Activated naive CD4-positive, alpha-beta T cell treated with anti-CD3 and anti-CD28 coated beads for 36 hours (primary cell): ENCODE results near the gene ST6GALNAC3. TPM values are rescaled to one million over a fixed set of nuclear protein-coding genes. Genes with fewer than 3 reads are reported as not detected.

Experiments
- CTCF ChIA-PET: fragments of 350-600 bp; sonication (Branson Sonifier 250); formaldehyde crosslinking; loops from one replicate; lab custom pipeline; 2021; ENCODE audit warnings: antibody characterized with exemption; lab: Charles Lee
- DNase-seq: peaks from one replicate; pipeline ENCODE4 v3.0.0-alpha.2; 2020
- H3K27ac Mint-ChIP-seq: one replicate; pipeline ENCODE4 v1.8.0; 2021; ENCODE audit warnings: mild to moderate bottlenecking, mixed read lengths
- H3K27me3 Mint-ChIP-seq: one replicate; pipeline ENCODE4 v1.8.0; 2021; ENCODE audit warnings: low read depth, mixed read lengths
- H3K36me3 Mint-ChIP-seq: one replicate; pipeline ENCODE4 v1.8.0; 2021; ENCODE audit warnings: low read depth, mixed read lengths
- H3K4me1 Mint-ChIP-seq: one replicate; pipeline ENCODE4 v1.8.0; 2021; ENCODE audit warnings: low read depth, mixed read lengths
- H3K4me3 Mint-ChIP-seq: one replicate; pipeline ENCODE4 v1.8.0; 2021; ENCODE audit warnings: mild to moderate bottlenecking, moderate library complexity, mixed read lengths
- H3K9me3 Mint-ChIP-seq: one replicate; pipeline ENCODE4 v1.8.0; 2021; ENCODE audit warnings: mixed read lengths
- intact Hi-C: fragments of 100-400 bp; cut with micrococcal nuclease; formaldehyde crosslinking; loops from one replicate; pipeline ENCODE4 v1.15.1; 2023
- total RNA-seq, 2 experiments: library from RNA; stranded (reverse); gene quantifications; one replicate each; pipeline ENCODE4 v1.2.3, GENCODE V29; 2021

ST6GALNAC3 gene
- total RNA-seq, 2 experiments from 2014 or later, result 2.5 to 2.8 TPM

DNA sequence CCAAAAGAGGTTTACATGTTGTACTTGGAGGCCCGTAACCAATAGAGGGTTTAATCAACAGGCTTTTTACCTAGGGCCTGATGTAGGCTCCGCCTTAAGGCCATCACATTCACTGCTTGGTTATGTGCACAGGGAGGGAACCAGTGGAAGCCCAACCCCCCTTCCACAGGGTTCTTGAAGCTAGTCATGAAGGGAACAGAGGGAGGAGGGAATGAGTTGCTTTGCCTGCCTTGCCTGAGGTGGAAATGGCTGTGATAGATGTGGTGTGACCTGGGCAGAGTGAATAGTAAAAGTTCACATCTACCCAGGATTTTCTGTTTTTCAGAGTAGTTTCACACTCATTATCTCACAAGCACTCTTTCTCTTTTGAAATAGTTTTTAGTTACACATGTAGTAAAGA is 215.1 kb downstream of the ST6GALNAC3 start:
- peak; percentile 71 for DNase-seq
- intact Hi-C loops, result loop anchor here (1.0 to 5.0 kb wide), 4 partner anchors 22 to 1688 kb away; partner anchors contain the start of gene FUBP1
- no peaks in the 10 kb centered on the region for H3K36me3 Mint-ChIP-seq
- no peaks in the 10 kb centered on the region for H3K27me3 Mint-ChIP-seq
- H3K9me3 Mint-ChIP-seq, result no peaks in the 10 kb centered on the region
- peaks cover 94% of the 10 kb centered on the region for H3K4me1 Mint-ChIP-seq
- CTCF ChIA-PET, result interaction anchor here (1.2 kb wide), 2 partner anchors 28 to 135 kb away, joined by 3 to 6 read pairs; no protein-coding TSS in a partner anchor
- peak overlapping the region; percentile 74 for H3K27ac Mint-ChIP-seq
- no peak overlapping the region for H3K4me3 Mint-ChIP-seq

DNA sequence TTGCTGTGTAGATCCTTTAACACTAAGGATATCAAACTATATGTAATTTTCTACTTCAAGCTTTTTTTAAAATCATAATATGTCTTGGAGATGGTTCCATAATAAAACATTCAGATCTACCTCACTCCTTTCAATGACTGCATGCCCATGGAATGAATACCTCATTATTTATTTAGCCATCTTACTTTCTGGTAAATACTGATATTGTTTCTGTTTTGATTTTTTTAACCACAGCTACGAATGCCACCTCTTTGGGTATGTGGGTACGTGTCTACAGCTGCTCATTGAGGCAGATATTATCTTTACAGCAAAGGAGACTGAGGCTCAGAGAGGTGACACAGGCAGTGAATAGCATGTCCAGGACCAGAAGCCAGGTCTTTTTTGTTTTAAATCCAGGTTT is 215.7 kb downstream of the ST6GALNAC3 start:
- Mint-ChIP-seq H3K36me3 (no peaks in the 10 kb centered on the region), H3K9me3 (no peaks in the 10 kb centered on the region), H3K4me1 (peaks cover 94% of the 10 kb centered on the region), H3K4me3 (peak overlapping the region; percentile 7), H3K27me3 (no peaks in the 10 kb centered on the region), H3K27ac (peak overlapping the region; percentile 74)
- no peak for DNase-seq
- intact Hi-C loops, result loop anchor here (5.0 kb wide), 1 partner anchor 213 kb away; no protein-coding TSS in a partner anchor
- CTCF ChIA-PET, result interaction anchor here (0.7 to 1.4 kb wide), 4 partner anchors 23 to 136 kb away, joined by 3 to 6 read pairs (median 3); no protein-coding TSS in a partner anchor

GRCh38 chr1:76291191-76291590 is 216.6 kb downstream of the ST6GALNAC3 start:
- no peak for DNase-seq
- no peak overlapping the region for H3K4me3 Mint-ChIP-seq
- peaks cover 94% of the 10 kb centered on the region for H3K4me1 Mint-ChIP-seq
- no peaks in the 10 kb centered on the region for H3K9me3 Mint-ChIP-seq
- no peaks in the 10 kb centered on the region for H3K36me3 Mint-ChIP-seq
- H3K27me3 Mint-ChIP-seq, result no peaks in the 10 kb centered on the region
- CTCF ChIA-PET, result interaction anchor here (0.6 to 1.4 kb wide), 2 partner anchors 24 to 486 kb away, joined by 3 to 5 read pairs; no protein-coding TSS in a partner anchor
- H3K27ac Mint-ChIP-seq, result no peak overlapping the region
- intact Hi-C loops, result loop anchor here (5.0 kb wide), 1 partner anchor 214 kb away; no protein-coding TSS in a partner anchor

GRCh38 chr1:76291737-76292136 is 217.2 kb downstream of the ST6GALNAC3 start:
- no peaks in the 10 kb centered on the region for H3K9me3 Mint-ChIP-seq
- H3K36me3 Mint-ChIP-seq, result no peaks in the 10 kb centered on the region
- H3K4me1 Mint-ChIP-seq, result peaks cover 92% of the 10 kb centered on the region
- intact Hi-C loops, result loop anchor here (5.0 kb wide), 1 partner anchor 214 kb away; no protein-coding TSS in a partner anchor
- no peak for DNase-seq
- H3K4me3 Mint-ChIP-seq, result no peak overlapping the region
- CTCF ChIA-PET, result no interaction called here
- H3K27me3 Mint-ChIP-seq, result no peaks in the 10 kb centered on the region
- peak overlapping the region; percentile 21 for H3K27ac Mint-ChIP-seq

DNA sequence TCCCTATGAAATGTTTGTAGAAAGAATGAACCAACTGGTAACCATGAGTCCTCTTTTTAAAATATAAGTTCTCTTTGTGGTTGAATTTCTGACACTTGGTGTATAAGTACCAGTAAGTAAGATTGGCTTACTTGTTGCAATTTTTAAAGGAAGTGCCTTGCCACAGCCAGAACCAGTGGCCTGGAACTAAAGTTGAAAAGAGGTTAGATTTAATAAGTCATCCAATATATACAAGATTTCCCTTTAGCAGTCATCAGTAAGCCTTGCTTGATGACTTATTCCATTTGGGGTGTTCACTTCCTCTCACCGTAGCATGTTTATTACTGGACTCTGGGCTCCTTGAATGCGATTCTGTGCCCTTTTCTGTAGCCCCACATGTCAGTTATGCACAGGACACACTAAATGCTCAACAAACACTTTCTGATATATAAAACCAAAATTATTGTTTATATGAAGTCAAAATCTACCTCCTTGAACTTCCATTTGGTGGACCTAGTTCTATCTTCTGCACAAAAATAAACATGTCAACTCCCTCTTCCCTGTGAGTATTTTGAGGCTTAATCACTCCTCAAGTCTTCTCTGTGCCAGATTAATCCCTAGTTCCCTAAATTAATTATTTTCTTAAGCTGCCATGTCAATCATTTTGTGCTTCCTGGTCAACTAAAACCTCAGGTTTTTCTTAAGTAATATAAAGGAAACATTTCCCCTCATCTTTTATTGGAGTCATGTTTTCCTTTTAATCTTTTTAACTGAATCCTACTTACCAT is 218.1 kb downstream of the ST6GALNAC3 start:
- peak overlapping the region; percentile 28 for H3K27ac Mint-ChIP-seq
- H3K36me3 Mint-ChIP-seq, result no peaks in the 10 kb centered on the region

DNA sequence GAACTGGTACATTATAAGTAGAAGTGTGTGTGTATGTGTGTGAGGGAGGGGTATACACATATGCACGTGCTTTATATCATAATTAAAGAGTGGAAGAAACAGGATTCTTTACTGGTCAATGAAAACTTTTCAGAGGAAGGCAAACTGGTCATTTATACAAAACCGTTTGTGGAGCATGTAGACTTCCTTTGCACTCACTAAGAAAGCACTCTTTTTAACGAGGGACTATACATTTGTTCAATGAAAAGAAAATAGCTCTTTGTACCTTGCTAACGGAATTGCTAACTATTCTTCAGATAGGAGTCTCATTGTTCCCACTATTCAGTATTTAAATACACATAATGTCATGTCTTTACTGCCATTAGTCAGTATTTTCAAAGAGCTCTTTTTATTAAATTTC is 219.3 kb downstream of the ST6GALNAC3 start:
- H3K9me3 Mint-ChIP-seq, result no peaks in the 10 kb centered on the region
- H3K4me3 Mint-ChIP-seq, result no peak overlapping the region
- H3K27ac Mint-ChIP-seq, result peak overlapping the region; percentile 73
- H3K4me1 Mint-ChIP-seq, result peaks cover 77% of the 10 kb centered on the region
- no peak for DNase-seq
- no peaks in the 10 kb centered on the region for H3K36me3 Mint-ChIP-seq
- CTCF ChIA-PET, result interaction anchor here (1.1 to 2.3 kb wide), 7 partner anchors 9 to 39 kb away, joined by 3 to 8 read pairs (median 4); no protein-coding TSS in a partner anchor
- intact Hi-C loops, result loop anchor here (1.0 to 5.0 kb wide), 7 partner anchors 27 to 419 kb away; no protein-coding TSS in a partner anchor
- no peaks in the 10 kb centered on the region for H3K27me3 Mint-ChIP-seq

More for the DNA sequence above, 218.1 kb downstream of the ST6GALNAC3 start:
- CTCF ChIA-PET, result no interaction called here
- DNase-seq, result peak; percentile 36
- Mint-ChIP-seq H3K9me3 (no peaks in the 10 kb centered on the region), H3K4me1 (peaks cover 83% of the 10 kb centered on the region), H3K27me3 (no peaks in the 10 kb centered on the region), H3K4me3 (no peak overlapping the region)
- intact Hi-C loops, result loop anchor here (5.0 kb wide), 1 partner anchor 215 kb away; no protein-coding TSS in a partner anchor

DNA sequence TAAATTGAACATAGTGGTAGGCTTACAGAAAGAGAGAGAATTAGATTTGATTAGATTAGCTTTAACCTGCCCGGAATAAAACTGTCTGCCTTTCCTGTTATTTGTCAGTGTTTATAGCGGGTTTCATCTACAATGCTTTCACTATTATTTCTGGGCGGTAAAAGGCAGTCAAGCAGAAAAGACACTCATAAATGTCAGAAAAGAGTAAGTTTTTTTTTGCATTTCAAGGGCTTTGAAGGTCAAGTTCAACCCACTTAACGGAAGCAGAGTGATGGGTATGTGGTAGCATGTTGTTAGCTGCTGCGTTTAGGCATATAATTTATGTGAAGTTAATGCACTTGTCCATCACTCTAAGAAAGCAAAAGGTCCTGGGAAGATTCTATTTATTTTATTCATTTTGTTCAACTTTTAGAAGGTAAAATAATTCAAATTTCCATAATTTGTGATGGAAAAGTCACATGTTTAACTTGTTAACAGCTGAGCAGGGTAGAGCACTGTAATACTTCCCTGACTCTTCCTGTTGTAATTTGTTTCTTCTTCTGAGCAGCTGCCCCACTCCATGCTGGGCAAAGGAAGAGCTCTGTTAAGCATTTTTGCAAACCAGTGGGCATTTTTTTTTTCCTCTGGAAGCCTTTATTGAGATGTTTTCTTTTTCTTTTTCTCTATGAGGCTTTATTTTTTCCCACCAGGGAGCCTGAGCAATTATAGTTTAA is 220.1 kb downstream of the ST6GALNAC3 start:
- Mint-ChIP-seq H3K36me3 (no peaks in the 10 kb centered on the region), H3K9me3 (no peaks in the 10 kb centered on the region), H3K4me3 (peak overlapping the region; percentile 49), H3K27me3 (no peaks in the 10 kb centered on the region), H3K27ac (peak overlapping the region; percentile 73), H3K4me1 (peaks cover 76% of the 10 kb centered on the region)
- CTCF ChIA-PET, result interaction anchor here (1.1 to 2.3 kb wide), 8 partner anchors 9 to 140 kb away, joined by 3 to 8 read pairs (median 5); no protein-coding TSS in a partner anchor
- DNase-seq, result peak; percentile 30
- intact Hi-C loops, result loop anchor here (1.0 to 5.0 kb wide), 8 partner anchors 27 to 1143 kb away; no protein-coding TSS in a partner anchor

DNA sequence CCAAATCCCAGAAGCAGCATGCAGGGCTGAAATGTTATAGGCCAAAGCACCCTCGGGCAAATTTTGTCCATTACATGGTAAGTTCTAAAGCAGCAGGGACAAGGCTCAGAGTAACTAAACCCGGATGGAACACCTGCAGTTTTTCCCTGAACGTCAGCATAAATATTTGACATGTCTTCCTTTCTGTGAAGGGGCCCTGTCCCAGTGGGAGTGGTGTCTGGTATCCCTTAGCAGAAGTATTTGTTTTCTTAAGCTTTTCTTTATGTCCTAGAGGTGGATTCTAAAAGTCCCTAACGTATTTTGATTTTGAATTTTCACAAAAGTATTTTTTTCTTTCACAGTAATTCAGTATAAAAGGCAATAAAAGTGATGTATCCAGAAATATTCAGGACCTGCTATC is 223.9 kb downstream of the ST6GALNAC3 start:
- Mint-ChIP-seq H3K9me3 (no peaks in the 10 kb centered on the region), H3K27ac (no peak overlapping the region), H3K4me3 (no peak overlapping the region), H3K4me1 (peaks cover 70% of the 10 kb centered on the region), H3K36me3 (no peaks in the 10 kb centered on the region), H3K27me3 (no peaks in the 10 kb centered on the region)
- CTCF ChIA-PET, result interaction anchor here (0.6 kb wide), 1 partner anchor 790 kb away, joined by 4 read pairs; no protein-coding TSS in a partner anchor
- no peak for DNase-seq
- intact Hi-C loops, result loop anchor here (5.0 kb wide), 1 partner anchor 1139 kb away; no protein-coding TSS in a partner anchor

DNA sequence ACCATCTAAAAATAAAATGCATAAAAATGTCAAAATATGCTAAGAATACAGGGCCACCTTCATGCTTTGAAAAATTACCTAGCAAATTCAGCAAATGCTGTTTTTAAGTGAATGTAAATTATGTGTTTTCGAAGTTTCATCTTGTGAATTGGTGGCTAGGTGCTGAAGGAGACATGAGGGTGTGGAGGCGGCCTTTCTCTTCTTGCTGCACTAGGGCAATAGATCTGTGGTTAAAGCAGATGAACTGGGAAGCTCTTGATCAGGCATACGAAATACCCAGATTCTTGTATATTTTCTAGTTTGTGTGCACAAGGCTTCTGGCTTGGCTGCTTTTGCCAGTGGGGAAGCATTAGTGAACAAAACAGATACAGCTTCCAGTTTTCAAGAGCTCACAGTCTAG is 224.5 kb downstream of the ST6GALNAC3 start:
- peak overlapping the region; percentile 33 for H3K27ac Mint-ChIP-seq
- H3K4me3 Mint-ChIP-seq, result no peak overlapping the region
- DNase-seq, result no peak
- no peaks in the 10 kb centered on the region for H3K36me3 Mint-ChIP-seq
- CTCF ChIA-PET, result no interaction called here
- H3K9me3 Mint-ChIP-seq, result no peaks in the 10 kb centered on the region
- no peaks in the 10 kb centered on the region for H3K27me3 Mint-ChIP-seq
- intact Hi-C loops, result loop anchor here (5.0 kb wide), 1 partner anchor 1138 kb away; no protein-coding TSS in a partner anchor
- peaks cover 64% of the 10 kb centered on the region for H3K4me1 Mint-ChIP-seq

- Mint-ChIP-seq H3K27me3 (no peaks in the 10 kb centered on the region), H3K4me3 (peak overlapping the region; percentile 5), H3K36me3 (no peaks in the 10 kb centered on the region), H3K9me3 (no peaks in the 10 kb centered on the region), H3K4me1 (peaks cover 51% of the 10 kb centered on the region), H3K27ac (peak overlapping the region; percentile 39)
- intact Hi-C loops, result no loop called here
- DNase-seq, result no peak
- CTCF ChIA-PET, result interaction anchor here (1.0 to 1.5 kb wide), 3 partner anchors 10 to 146 kb away, joined by 3 to 5 read pairs (median 4); no protein-coding TSS in a partner anchor
Measured at GRCh38 chr1:76300556-76300955, 226.0 kb downstream of the ST6GALNAC3 start.

- CTCF ChIA-PET, result interaction anchor here (0.9 kb wide), 1 partner anchor 8 kb away, joined by 4 read pairs; no protein-coding TSS in a partner anchor
- H3K4me1 Mint-ChIP-seq, result peaks cover 43% of the 10 kb centered on the region
- no peaks in the 10 kb centered on the region for H3K27me3 Mint-ChIP-seq
- H3K4me3 Mint-ChIP-seq, result no peak overlapping the region
- H3K27ac Mint-ChIP-seq, result peak overlapping the region; percentile 51
- H3K9me3 Mint-ChIP-seq, result no peaks in the 10 kb centered on the region
- no peaks in the 10 kb centered on the region for H3K36me3 Mint-ChIP-seq
- DNase-seq, result no peak
- intact Hi-C loops, result no loop called here
Measured at GRCh38 chr1:76302711-76303339, 228.3 kb downstream of the ST6GALNAC3 start.
